ENCODE data around the gene CIITA. TPM values are rescaled to one million over a fixed set of nuclear protein-coding genes. Genes with fewer than 3 reads are reported as not detected.
A peak's percentile ranks its signal among the peaks of the same experiment; 100 is the strongest.

The CIITA gene
- total and polyA plus RNA-seq, 9 of the 15 experiments (the other 6 are each of a cell fraction or from before 2014, with no cell fraction given) = 0.01 to 0.20 (median 0.11) TPM; not detected in 4

- TF ChIP-seq CLOCK (CRISPR knock-in tag; IDR thresholded peaks at IDR 0.05; ENCODE audit: borderline replicate concordance) (no peak), KDM4B (IDR thresholded peaks at IDR 0.05; ENCODE audit: borderline replicate concordance in 2 of 2, low read depth in 1 of 2) (peak in 1 of 2 experiments; percentile 76; a peak in 1 of 4 replicates), ARID2 (IDR thresholded peaks at IDR 0.05) (no peak), NCOA6 (IDR thresholded peaks at IDR 0.05) (no peak), JUNB (CRISPR knock-in tag; conservative IDR thresholded peaks at IDR 0.05) (no peak), TBP (optimal IDR thresholded peaks at IDR 0.05; ENCODE audit: low read depth, low read length) (peak; percentile 51), ZBTB1 (CRISPR knock-in tag; IDR thresholded peaks at IDR 0.05; ENCODE audit: borderline replicate concordance, low read depth) (peak; percentile 92; the same call in 1 of the 2 replicates), ARNT (IDR thresholded peaks at IDR 0.05) (no peak), TARDBP (IDR thresholded peaks at IDR 0.05) (no peak), TBL1XR1 (IDR thresholded peaks at IDR 0.05; ENCODE audit: low read length in 2 of 2) (no peak)
- TF ChIP-seq, protein P1, sequence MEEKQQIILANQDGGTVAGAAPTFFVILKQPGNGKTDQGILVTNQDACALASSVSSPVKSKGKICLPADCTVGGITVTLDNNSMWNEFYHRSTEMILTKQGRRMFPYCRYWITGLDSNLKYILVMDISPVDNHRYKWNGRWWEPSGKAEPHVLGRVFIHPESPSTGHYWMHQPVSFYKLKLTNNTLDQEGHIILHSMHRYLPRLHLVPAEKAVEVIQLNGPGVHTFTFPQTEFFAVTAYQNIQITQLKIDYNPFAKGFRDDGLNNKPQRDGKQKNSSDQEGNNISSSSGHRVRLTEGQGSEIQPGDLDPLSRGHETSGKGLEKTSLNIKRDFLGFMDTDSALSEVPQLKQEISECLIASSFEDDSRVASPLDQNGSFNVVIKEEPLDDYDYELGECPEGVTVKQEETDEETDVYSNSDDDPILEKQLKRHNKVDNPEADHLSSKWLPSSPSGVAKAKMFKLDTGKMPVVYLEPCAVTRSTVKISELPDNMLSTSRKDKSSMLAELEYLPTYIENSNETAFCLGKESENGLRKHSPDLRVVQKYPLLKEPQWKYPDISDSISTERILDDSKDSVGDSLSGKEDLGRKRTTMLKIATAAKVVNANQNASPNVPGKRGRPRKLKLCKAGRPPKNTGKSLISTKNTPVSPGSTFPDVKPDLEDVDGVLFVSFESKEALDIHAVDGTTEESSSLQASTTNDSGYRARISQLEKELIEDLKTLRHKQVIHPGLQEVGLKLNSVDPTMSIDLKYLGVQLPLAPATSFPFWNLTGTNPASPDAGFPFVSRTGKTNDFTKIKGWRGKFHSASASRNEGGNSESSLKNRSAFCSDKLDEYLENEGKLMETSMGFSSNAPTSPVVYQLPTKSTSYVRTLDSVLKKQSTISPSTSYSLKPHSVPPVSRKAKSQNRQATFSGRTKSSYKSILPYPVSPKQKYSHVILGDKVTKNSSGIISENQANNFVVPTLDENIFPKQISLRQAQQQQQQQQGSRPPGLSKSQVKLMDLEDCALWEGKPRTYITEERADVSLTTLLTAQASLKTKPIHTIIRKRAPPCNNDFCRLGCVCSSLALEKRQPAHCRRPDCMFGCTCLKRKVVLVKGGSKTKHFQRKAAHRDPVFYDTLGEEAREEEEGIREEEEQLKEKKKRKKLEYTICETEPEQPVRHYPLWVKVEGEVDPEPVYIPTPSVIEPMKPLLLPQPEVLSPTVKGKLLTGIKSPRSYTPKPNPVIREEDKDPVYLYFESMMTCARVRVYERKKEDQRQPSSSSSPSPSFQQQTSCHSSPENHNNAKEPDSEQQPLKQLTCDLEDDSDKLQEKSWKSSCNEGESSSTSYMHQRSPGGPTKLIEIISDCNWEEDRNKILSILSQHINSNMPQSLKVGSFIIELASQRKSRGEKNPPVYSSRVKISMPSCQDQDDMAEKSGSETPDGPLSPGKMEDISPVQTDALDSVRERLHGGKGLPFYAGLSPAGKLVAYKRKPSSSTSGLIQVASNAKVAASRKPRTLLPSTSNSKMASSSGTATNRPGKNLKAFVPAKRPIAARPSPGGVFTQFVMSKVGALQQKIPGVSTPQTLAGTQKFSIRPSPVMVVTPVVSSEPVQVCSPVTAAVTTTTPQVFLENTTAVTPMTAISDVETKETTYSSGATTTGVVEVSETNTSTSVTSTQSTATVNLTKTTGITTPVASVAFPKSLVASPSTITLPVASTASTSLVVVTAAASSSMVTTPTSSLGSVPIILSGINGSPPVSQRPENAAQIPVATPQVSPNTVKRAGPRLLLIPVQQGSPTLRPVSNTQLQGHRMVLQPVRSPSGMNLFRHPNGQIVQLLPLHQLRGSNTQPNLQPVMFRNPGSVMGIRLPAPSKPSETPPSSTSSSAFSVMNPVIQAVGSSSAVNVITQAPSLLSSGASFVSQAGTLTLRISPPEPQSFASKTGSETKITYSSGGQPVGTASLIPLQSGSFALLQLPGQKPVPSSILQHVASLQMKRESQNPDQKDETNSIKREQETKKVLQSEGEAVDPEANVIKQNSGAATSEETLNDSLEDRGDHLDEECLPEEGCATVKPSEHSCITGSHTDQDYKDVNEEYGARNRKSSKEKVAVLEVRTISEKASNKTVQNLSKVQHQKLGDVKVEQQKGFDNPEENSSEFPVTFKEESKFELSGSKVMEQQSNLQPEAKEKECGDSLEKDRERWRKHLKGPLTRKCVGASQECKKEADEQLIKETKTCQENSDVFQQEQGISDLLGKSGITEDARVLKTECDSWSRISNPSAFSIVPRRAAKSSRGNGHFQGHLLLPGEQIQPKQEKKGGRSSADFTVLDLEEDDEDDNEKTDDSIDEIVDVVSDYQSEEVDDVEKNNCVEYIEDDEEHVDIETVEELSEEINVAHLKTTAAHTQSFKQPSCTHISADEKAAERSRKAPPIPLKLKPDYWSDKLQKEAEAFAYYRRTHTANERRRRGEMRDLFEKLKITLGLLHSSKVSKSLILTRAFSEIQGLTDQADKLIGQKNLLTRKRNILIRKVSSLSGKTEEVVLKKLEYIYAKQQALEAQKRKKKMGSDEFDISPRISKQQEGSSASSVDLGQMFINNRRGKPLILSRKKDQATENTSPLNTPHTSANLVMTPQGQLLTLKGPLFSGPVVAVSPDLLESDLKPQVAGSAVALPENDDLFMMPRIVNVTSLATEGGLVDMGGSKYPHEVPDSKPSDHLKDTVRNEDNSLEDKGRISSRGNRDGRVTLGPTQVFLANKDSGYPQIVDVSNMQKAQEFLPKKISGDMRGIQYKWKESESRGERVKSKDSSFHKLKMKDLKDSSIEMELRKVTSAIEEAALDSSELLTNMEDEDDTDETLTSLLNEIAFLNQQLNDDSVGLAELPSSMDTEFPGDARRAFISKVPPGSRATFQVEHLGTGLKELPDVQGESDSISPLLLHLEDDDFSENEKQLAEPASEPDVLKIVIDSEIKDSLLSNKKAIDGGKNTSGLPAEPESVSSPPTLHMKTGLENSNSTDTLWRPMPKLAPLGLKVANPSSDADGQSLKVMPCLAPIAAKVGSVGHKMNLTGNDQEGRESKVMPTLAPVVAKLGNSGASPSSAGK (IDR thresholded peaks at IDR 0.05) = no peak
Measured at GRCh38 chr16:10944249-10945064, 67.5 kb downstream of the CIITA start, which contains the start of gene CLEC16A (continued).
